Measurements from ENCODE around the gene CCDC97.
A peak's percentile ranks its signal among the peaks of the same experiment; 100 is the strongest.

DNA sequence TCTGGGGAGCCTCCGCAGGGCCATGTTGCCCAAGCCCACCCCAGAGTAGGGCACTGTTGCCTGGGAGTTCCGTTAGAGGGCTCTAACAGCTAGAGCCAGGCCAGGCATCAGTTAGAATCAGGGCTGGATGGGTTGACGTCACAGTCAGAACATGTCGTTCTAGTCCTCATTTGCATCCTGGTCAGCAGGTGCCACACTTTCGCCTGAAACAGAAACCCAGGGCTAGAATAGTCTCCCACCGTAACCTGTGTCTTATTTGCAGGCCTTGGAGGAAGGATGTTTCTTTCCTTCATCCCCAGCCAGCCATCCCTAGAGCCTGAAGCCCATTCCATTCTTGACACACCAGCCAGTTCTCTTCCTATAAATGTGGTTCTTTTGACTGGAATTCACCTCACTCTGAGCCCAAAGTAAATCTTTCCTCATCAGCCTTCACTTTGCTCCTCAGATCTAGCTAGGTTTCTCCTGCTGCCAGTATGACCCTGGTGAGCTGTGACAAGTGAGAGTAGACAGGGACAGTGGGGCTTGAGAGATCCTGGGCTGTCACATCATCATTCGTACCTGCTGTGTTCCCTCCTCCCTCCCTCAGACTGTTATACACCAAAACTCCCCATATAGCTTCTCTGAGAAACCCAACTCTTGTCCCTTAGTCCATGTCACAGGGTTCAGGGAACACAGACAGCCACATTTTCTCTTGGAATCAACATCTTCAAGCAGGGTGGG is 12.2 kb upstream of the CCDC97 start:
- TF ChIP-seq POLR2AphosphoS5 (IDR thresholded peaks at IDR 0.05): peak in 1 of 2 donors; percentile 34
- TF ChIP-seq, protein P1, sequence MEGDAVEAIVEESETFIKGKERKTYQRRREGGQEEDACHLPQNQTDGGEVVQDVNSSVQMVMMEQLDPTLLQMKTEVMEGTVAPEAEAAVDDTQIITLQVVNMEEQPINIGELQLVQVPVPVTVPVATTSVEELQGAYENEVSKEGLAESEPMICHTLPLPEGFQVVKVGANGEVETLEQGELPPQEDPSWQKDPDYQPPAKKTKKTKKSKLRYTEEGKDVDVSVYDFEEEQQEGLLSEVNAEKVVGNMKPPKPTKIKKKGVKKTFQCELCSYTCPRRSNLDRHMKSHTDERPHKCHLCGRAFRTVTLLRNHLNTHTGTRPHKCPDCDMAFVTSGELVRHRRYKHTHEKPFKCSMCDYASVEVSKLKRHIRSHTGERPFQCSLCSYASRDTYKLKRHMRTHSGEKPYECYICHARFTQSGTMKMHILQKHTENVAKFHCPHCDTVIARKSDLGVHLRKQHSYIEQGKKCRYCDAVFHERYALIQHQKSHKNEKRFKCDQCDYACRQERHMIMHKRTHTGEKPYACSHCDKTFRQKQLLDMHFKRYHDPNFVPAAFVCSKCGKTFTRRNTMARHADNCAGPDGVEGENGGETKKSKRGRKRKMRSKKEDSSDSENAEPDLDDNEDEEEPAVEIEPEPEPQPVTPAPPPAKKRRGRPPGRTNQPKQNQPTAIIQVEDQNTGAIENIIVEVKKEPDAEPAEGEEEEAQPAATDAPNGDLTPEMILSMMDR (IDR thresholded peaks at IDR 0.05): peak in 1 of 3 experiments; percentile 11
- TF ChIP-seq EP300 (IDR thresholded peaks at IDR 0.05): no peak

All from esophagus muscularis mucosa (tissue), 4 donors.